ENCODE results near the gene RFFL. TPM values are rescaled to one million over a fixed set of nuclear protein-coding genes. Genes with fewer than 3 reads are reported as not detected.

RFFL gene
- total RNA-seq, 2 donors from 2014 or later, result 46.6 to 51.3 TPM

Small RNAs within 50 kb of the gene (small RNA-seq; reads per million reads assigned to genes)
- gene AC004223.1 (0 reads per million in 2 donors), gene RNU6-840P (0 reads per million in 2 donors)

Other genes starting within 250 kb of the RFFL start
- gene CCT6B, start 102.2 kb downstream of the RFFL start, total RNA-seq, result 10 to 100 TPM in 1 of 2 donors, 1 to 10 TPM in 1; 7.1 to 11.9 TPM
- gene ZNF830, start 102.2 kb downstream of the RFFL start, total RNA-seq, result 10 to 100 TPM; 15.0 to 21.0 TPM
- gene LIG3, start 83.2 kb downstream of the RFFL start, total RNA-seq, result 10 to 100 TPM; 49.2 to 54.0 TPM
- gene RAD51D, start 56.2 kb upstream of the RFFL start, total RNA-seq, result 10 to 100 TPM in 1 of 2 donors, 1 to 10 TPM in 1; 9.9 to 12.0 TPM
- 1 to 10 TPM in 1 of 2 donors, not detected in 1; 4.6 TPM for gene FNDC8, start 57.9 kb upstream of the RFFL start, total RNA-seq
- 10 to 100 TPM; 12.5 to 17.7 TPM for gene NLE1, start 78.6 kb upstream of the RFFL start, total RNA-seq
- gene UNC45B, start 84.1 kb upstream of the RFFL start, total RNA-seq, result under 1 TPM in 1 of 2 donors, not detected in 1; 0.96 TPM
- under 1 TPM in 1 of 2 donors, not detected in 1; 0.34 TPM for gene SLC35G3, start 130.7 kb upstream of the RFFL start, total RNA-seq
- 10 to 100 TPM; 21.4 to 21.5 TPM for gene SLFN5, start 179.4 kb upstream of the RFFL start, total RNA-seq

All from prostate gland (tissue), 2 donors.